HEK293 (cell line): ENCODE measurements around the gene MGAT4C.

Experiments used
- CTCF ChIP-seq: fragments of 450-650 bp; formaldehyde crosslinking; IDR thresholded peaks from 2 replicates; pipeline ENCODE4 v1.5.1; 2016; ENCODE audit warnings: missing biosample characterization, missing genetic modification characterization
- KLF10 ChIP-seq: fragments of 450-650 bp; IDR thresholded peaks from 2 replicates; pipeline ENCODE4 v1.5.1; 2018; ENCODE audit warnings: missing biosample characterization, mild to moderate bottlenecking, missing genetic modification characterization
- YY1 ChIP-seq: fragments of 450-650 bp; formaldehyde crosslinking; IDR thresholded peaks from 2 replicates; pipeline ENCODE4 v1.5.1; 2018; ENCODE audit warnings: missing biosample characterization, missing genetic modification characterization
- ZEB2 ChIP-seq: fragments of 450-650 bp; formaldehyde crosslinking; IDR thresholded peaks from 2 replicates; pipeline ENCODE4 v1.5.1; 2016; ENCODE audit warnings: missing biosample characterization, missing genetic modification characterization
- ZNF184 ChIP-seq: fragments of 450-650 bp; IDR thresholded peaks from 2 replicates; pipeline ENCODE4 v1.5.1; 2018; ENCODE audit warnings: missing biosample characterization, mild to moderate bottlenecking, missing genetic modification characterization
- ZNF2 ChIP-seq: fragments of 450-650 bp; formaldehyde crosslinking; IDR thresholded peaks from 2 replicates; pipeline ENCODE4 v1.5.1; 2016; ENCODE audit warnings: missing biosample characterization, missing genetic modification characterization
- ZNF23 ChIP-seq: fragments of 450-650 bp; formaldehyde crosslinking; IDR thresholded peaks from 2 replicates; pipeline ENCODE4 v1.5.1; 2016; ENCODE audit warnings: missing biosample characterization, missing genetic modification characterization, borderline replicate concordance
- ZNF530 ChIP-seq: fragments of 450-650 bp; formaldehyde crosslinking; IDR thresholded peaks from 2 replicates; pipeline ENCODE4 v1.5.1; 2016; ENCODE audit warnings: low read depth, missing biosample characterization, missing genetic modification characterization
- TF ChIP-seq, protein P1 (sequence below): fragments of 450-650 bp; formaldehyde crosslinking; IDR thresholded peaks from 2 replicates; pipeline ENCODE4 v1.5.1; 2016; ENCODE audit warnings: missing biosample characterization, missing genetic modification characterization

DNA sequence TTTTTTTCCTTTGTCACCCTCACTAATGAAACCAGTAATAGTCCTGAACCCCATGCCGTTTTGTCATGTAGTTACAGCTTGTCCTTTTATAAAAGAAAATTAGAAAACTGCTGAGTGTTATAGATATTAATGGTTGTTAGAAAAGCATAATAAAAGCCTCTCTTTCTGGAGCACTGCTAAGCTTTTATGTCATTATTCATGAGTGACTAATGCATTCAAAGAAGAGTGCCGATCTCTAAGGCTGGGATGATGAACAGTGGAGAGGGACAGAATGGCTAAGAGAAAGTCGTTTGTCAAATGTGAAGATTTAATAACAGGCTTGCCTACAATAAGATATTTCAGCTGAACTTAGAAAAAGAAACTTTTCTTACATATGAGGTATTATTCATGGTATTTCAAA lies 121.6 kb downstream of the MGAT4C start:
- no peak for TF ChIP-seq CTCF (tag by site-specific recombination)
- TF ChIP-seq ZEB2 (tag by site-specific recombination) = no peak
- no peak for TF ChIP-seq KLF10 (tag by site-specific recombination)
- TF ChIP-seq ZNF2 (tag by site-specific recombination) = no peak
- TF ChIP-seq, protein P1, sequence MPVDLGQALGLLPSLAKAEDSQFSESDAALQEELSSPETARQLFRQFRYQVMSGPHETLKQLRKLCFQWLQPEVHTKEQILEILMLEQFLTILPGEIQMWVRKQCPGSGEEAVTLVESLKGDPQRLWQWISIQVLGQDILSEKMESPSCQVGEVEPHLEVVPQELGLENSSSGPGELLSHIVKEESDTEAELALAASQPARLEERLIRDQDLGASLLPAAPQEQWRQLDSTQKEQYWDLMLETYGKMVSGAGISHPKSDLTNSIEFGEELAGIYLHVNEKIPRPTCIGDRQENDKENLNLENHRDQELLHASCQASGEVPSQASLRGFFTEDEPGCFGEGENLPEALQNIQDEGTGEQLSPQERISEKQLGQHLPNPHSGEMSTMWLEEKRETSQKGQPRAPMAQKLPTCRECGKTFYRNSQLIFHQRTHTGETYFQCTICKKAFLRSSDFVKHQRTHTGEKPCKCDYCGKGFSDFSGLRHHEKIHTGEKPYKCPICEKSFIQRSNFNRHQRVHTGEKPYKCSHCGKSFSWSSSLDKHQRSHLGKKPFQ (tag by site-specific recombination) = no peak
- TF ChIP-seq ZNF530 (tag by site-specific recombination) = no peak
- no peak for TF ChIP-seq ZNF23 (tag by site-specific recombination)
- no peak for TF ChIP-seq YY1 (tag by site-specific recombination)
- no peak for TF ChIP-seq ZNF184 (tag by site-specific recombination)
